Retinal pigment epithelial cell (primary cell): ENCODE measurements around the gene CPVL.

ENCODE experiments used
- DNase-seq: peaks from one replicate; pipeline ENCODE4 v3.0.0-alpha.2; 2010; ENCODE audit warnings: low read depth
- H3K4me3 ChIP-seq: 2 replicates; pipeline ENCODE4 v1.5.1; 2011; ENCODE audit warnings: mild to moderate bottlenecking, low read length, control low read depth, moderate library complexity
- CTCF ChIP-seq: conservative IDR thresholded peaks from 2 replicates; pipeline ENCODE4 v1.5.1; 2011; ENCODE audit warnings: low read depth, low read length, control low read depth, inconsistent platforms

Gene CPVL

DNA sequence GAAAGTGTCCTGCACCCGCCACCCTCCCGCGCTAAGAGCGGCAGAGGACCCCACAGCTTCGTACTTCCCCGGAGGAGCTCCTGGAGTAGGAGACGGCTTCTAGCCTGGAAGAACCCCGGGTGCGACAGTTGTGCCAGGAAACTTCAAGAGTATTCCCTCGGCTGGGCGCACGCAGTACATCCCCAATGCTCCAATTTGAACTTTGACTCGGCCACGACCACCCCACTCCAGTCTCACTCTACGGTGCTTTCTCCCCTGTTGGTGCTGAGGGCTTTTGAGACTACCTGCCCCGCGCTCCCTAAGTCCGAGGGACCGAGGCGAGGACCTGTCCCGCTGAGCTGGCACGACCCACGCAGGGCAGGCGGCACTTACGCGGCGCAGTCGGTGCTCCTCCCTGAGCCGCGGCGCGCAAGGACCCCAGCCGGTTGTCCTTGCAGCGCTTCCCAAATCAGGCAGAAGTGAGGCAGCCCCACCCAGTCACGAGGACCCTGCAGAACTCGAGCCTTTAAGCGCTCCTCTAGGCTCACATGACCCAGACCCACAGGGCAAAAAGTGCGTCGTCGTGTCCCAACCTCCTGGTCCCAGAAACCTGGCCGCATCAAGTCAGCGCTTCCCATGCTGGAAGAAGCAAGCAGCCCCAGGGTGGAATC lies at the start of gene CPVL:
CPVL (minus strand) TSS at position 481 of the 650 bp plus-strand sequence. CDS start 25,476 bp downstream, outside the sequence.
- DNase-seq = no peak
- TF ChIP-seq CTCF = no peak
- peak within 1 kb of the TSS; percentile 59 for H3K4me3 ChIP-seq

DNA sequence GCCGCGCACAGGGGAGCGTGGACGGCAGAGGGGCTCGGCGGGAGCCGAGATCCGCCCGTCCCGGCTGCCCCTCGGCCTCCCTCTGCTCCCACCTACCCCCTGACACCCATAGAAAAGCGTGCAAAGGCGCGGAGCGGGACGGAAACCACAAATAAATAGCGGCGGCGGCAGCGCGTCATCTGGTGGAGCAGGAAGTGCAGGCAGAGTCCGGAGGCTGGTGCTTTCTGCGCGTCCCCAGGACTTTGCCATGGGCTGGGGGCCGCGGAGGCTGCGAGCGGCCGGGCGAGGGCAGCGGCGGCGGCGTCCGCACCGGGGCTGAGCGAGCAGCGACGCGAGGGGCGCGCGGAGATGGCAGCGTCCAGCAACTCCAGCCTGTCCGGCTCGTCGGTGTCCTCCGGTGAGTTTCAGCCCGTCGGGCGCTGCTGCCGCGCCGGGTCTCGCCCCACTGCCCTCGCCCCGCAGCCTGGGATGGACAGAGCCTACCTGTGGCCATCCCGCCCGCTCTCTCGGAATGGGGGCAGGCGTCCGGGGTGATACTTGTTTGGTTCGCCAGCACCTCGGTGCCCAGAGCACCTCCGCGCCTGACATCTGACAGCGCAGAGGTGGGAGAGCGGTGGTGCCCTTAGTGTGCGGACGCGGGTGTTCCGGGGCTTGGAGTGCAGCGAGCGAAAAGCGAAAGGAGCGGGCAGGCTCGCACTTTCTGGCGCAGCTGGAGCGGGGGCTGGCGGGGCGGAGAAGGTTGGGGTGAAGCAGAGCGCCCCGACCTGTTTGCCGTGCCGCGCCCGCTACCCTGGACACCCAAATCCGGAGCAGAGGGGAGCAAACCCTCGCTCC lies 48.5 kb upstream of the CPVL start, which contains the start of gene CHN2:
CHN2 (plus strand) TSS at position 182 of the 834 bp plus-strand sequence.
- peak within 1 kb of the TSS; percentile 55 for H3K4me3 ChIP-seq
- DNase-seq = no peak
- TF ChIP-seq CTCF = no peak

DNA sequence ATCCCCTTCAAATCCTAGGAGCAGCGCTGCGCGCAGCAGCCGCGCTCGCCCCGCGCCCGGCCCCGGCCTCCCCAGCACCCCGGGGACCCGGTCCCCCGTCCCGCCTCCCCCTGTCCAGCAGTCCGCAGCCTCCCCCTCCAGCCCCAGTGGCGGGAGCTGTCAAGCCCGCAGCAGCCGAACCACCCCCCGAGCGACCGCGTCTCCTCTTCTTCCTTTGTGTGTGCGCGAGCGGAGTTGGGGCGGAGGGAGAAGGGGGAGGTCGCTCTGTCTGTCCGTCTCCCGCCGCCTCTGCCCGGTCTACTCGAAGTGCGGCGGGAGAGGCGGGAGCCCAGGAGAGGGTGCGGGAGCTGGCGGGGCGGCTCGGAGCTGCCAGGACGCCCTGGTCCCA lies 47.9 kb upstream of the CPVL start:
- H3K4me3 ChIP-seq = peak overlapping the region; percentile 55
- TF ChIP-seq CTCF = no peak
- DNase-seq = no peak

DNA sequence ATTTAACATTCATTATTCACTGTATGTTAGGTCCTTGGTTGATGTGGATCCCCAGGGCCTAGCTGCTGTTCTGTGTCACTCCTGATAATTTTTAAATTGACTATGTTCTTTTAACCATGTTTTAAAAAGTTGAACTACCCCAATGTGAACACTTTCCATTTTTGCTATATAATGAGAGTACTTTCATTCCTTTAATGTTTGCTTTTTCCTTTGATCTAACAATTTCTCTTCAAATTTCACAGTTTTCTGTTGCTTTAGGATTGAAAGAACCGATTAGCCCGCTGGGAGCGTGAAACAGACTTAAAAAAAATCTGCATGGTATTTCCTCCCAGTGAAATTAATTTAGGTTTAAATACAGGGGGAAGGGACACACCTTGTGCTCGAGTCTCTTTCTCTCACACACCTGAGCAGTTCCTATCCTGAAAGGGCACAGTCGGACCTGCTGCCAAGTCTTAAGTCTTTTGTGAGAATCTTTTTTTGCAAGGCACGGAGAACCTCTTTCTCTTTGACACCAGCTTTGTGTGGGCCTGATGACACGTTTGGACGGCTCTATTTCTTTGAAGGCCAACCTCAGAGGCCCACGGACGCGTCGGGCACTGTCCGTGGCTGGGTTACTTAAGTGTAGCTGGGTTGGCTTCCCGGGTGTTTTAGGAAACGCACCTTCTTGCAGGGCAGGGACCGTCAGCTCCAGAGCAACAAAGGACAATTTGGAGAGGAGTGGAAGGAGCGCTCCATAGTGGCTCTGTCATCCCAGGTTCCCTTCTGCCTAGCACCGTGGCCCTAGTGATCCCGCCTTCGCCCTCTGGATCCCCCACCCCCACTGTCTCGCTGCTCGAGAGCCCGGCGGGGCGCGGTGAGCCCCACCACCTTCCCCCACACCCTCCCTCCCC lies 47.2 kb upstream of the CPVL start:
- DNase-seq = no peak
- no peak overlapping the region for H3K4me3 ChIP-seq
- TF ChIP-seq CTCF = no peak

DNA sequence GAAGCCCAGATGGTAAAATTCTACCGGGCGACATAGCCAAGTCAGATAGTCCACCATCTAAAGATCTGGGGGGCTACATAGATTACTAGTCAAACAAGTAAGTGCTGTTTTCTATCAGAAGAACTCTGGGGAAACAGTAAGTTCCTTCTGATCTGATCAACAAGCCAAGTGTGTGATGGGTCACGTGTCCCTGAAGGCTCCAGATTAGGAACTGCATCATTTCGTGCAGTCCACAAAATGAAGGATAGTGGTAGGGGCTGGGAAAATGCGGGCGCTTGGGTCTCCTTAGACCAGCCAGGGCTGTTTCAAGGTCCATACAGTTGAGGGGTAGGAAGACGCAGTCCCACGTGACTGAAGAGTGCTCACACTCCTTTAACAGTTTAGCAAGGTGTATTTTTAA lies 46.5 kb upstream of the CPVL start:
- no peak for TF ChIP-seq CTCF
- no peak for DNase-seq

DNA sequence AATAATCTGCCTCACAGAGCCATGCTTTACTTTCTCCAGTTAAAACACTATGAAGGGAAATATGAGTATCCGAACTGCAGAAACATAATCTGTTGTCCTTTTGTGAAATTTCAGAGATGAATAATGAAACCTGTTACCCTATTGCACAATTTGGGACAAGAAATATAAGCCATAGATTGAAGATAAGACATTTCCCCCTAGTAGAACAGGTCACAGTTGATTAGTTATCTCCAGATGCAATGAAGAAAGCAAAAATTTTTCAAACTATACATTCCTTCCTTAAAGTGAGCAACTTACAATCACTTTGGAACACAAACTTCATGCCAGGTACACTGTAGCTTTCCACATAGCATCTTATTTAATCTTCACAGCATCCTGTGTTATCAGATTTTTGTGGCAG lies 46.0 kb upstream of the CPVL start:
- no peak overlapping the region for H3K4me3 ChIP-seq
- DNase-seq = no peak
- TF ChIP-seq CTCF = no peak

More for the DNA sequence above, 46.5 kb upstream of the CPVL start:
- no peak overlapping the region for H3K4me3 ChIP-seq
